Sigmoid colon (tissue), 3 donors: ENCODE measurements around the gene LPCAT4.

Experiments
- POLR2A ChIP-seq, 2 donors: fragments of 450-650 bp; IDR thresholded peaks; one replicate each; pipeline ENCODE4 v1.6.1; 2016; ENCODE audit warnings: antibody characterized with exemption in 2 of 2, mild to moderate bottlenecking in 2 of 2, moderate library complexity in 2 of 2
- TF ChIP-seq, protein P1 (sequence below), 4 experiments: fragments of 450-650 bp in 3 of 4; fragments of 200-600 bp in 1 of 4; IDR thresholded peaks; one replicate each; pipeline ENCODE4 v1.5.1; 2016 to 2019; ENCODE audit warnings: antibody characterized with exemption in 4 of 4, mild to moderate bottlenecking in 3 of 4, moderate library complexity in 2 of 4

- TF ChIP-seq, protein P1, sequence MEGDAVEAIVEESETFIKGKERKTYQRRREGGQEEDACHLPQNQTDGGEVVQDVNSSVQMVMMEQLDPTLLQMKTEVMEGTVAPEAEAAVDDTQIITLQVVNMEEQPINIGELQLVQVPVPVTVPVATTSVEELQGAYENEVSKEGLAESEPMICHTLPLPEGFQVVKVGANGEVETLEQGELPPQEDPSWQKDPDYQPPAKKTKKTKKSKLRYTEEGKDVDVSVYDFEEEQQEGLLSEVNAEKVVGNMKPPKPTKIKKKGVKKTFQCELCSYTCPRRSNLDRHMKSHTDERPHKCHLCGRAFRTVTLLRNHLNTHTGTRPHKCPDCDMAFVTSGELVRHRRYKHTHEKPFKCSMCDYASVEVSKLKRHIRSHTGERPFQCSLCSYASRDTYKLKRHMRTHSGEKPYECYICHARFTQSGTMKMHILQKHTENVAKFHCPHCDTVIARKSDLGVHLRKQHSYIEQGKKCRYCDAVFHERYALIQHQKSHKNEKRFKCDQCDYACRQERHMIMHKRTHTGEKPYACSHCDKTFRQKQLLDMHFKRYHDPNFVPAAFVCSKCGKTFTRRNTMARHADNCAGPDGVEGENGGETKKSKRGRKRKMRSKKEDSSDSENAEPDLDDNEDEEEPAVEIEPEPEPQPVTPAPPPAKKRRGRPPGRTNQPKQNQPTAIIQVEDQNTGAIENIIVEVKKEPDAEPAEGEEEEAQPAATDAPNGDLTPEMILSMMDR (IDR thresholded peaks at IDR 0.05) = no peak
- TF ChIP-seq POLR2A (IDR thresholded peaks at IDR 0.05) = no peak
These were observed 9.9 kb upstream of the LPCAT4 start for GRCh38 chr15:34376856-34377255.
